ENCODE results near the gene TREML4.

Gene TREML4

DNA sequence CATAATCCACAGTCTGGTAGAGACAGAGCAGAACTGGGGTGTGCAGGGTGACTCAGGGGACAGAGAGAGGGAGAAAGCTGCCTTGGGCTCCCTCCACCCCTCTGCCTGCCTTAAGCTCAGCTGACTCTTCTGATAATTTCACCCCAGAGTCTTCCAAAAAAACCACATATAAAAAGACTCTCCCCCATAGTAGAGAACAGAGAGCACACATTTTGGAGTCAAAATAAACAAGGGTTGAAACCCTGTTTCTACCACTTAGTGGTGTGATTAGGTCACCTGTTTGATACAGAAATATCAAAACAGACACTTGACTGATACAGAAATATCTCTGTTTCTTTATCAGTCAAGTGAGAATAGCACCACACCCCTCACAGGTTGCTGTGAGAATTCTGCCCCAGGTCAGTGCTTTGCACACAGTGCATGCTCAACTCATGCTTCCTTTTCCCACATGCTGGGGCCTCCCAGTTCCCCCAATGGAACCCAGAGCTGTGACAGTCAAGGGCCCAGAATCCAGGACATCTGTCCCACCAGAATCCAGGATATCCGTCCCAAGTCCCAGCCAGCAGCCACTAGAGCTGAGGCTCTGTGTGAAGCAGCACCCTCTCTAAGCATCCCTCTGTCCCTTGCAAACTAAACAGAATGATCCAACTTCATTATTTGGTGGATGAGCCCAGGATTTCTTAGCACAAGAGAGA lies 28.4 kb upstream of the TREML4 start:
- H3K27ac ChIP-seq (replicated peaks), result peak overlapping the region; percentile 89
- peak in 1 of 2 experiments; percentile 49 for DNase-seq (ENCODE audit: low read depth in 1 of 2, low spot score in 1 of 2)
- no peaks in the 10 kb centered on the region for H3K27me3 ChIP-seq (ENCODE audit: insufficient read depth, poor library complexity, severe bottlenecking)
- TF ChIP-seq, protein P1, sequence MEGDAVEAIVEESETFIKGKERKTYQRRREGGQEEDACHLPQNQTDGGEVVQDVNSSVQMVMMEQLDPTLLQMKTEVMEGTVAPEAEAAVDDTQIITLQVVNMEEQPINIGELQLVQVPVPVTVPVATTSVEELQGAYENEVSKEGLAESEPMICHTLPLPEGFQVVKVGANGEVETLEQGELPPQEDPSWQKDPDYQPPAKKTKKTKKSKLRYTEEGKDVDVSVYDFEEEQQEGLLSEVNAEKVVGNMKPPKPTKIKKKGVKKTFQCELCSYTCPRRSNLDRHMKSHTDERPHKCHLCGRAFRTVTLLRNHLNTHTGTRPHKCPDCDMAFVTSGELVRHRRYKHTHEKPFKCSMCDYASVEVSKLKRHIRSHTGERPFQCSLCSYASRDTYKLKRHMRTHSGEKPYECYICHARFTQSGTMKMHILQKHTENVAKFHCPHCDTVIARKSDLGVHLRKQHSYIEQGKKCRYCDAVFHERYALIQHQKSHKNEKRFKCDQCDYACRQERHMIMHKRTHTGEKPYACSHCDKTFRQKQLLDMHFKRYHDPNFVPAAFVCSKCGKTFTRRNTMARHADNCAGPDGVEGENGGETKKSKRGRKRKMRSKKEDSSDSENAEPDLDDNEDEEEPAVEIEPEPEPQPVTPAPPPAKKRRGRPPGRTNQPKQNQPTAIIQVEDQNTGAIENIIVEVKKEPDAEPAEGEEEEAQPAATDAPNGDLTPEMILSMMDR (IDR thresholded peaks at IDR 0.05; ENCODE audit: insufficient read depth, low read length), result no peak
- TF ChIP-seq POLR2AphosphoS5 (IDR thresholded peaks at IDR 0.05; ENCODE audit: low read depth) (no peak), GABPA (IDR thresholded peaks at IDR 0.05; ENCODE audit: low read depth) (no peak), REST (IDR thresholded peaks at IDR 0.05; ENCODE audit: insufficient replicate concordance, low read depth) (no peak), SPI1 (IDR thresholded peaks at IDR 0.05; ENCODE audit: borderline replicate concordance, low read depth) (no peak)
- no peak overlapping the region for H3K4me3 ChIP-seq (replicated peaks; ENCODE audit: insufficient read depth, low read length)

- DNase-seq (ENCODE audit: low read depth in 1 of 2, low spot score in 1 of 2), result peak; percentile 96 to 98
- peak; percentile 66 for TF ChIP-seq SPI1 (IDR thresholded peaks at IDR 0.05; ENCODE audit: borderline replicate concordance, low read depth)
- TF ChIP-seq POLR2AphosphoS5 (IDR thresholded peaks at IDR 0.05; ENCODE audit: low read depth), result no peak
- peak; percentile 59 for TF ChIP-seq GABPA (IDR thresholded peaks at IDR 0.05; ENCODE audit: low read depth)
- H3K4me3 ChIP-seq (replicated peaks; ENCODE audit: insufficient read depth, low read length), result peak overlapping the region; percentile 18
- H3K27ac ChIP-seq (replicated peaks), result peak overlapping the region; percentile 89
- H3K27me3 ChIP-seq (ENCODE audit: insufficient read depth, poor library complexity, severe bottlenecking), result no peaks in the 10 kb centered on the region
These were observed 27.8 kb upstream of the TREML4 start for GRCh38 chr6:41200296-41200900.

- Histone ChIP-seq H3K27me3 (ENCODE audit: insufficient read depth, poor library complexity, severe bottlenecking) (no peaks in the 10 kb centered on the region), H3K4me3 (replicated peaks; ENCODE audit: insufficient read depth, low read length) (peak within 1 kb of the TSS; percentile 18), H3K27ac (replicated peaks) (peak within 1 kb of the TSS; percentile 89)
- DNase-seq (ENCODE audit: low read depth in 1 of 2, low spot score in 1 of 2), result peak; percentile 78 to 88
- TF ChIP-seq, protein P1 (IDR thresholded peaks at IDR 0.05; ENCODE audit: insufficient read depth, low read length), result no peak
- peak; percentile 77; the same call in 1 of the 2 replicates for TF ChIP-seq POLR2AphosphoS5 (IDR thresholded peaks at IDR 0.05; ENCODE audit: low read depth)
- no peak for TF ChIP-seq REST (IDR thresholded peaks at IDR 0.05; ENCODE audit: insufficient replicate concordance, low read depth)
- TF ChIP-seq SPI1 (IDR thresholded peaks at IDR 0.05; ENCODE audit: borderline replicate concordance, low read depth), result peak; percentile 94
- TF ChIP-seq GABPA (IDR thresholded peaks at IDR 0.05; ENCODE audit: low read depth), result 0 out of 2 replicates have a peak, but pooled peaks have one; percentile 8
These were observed 27.0 kb upstream of the TREML4 start, which contains the start of gene TREML2 for GRCh38 chr6:41200901-41201763. TREML2 (minus strand) TSS chr6:41201149; CDS start chr6:41201008, 141 bp downstream.

Data from HL-60 (cell line).